ENCODE measurements around the gene ATP2B2.

DNA sequence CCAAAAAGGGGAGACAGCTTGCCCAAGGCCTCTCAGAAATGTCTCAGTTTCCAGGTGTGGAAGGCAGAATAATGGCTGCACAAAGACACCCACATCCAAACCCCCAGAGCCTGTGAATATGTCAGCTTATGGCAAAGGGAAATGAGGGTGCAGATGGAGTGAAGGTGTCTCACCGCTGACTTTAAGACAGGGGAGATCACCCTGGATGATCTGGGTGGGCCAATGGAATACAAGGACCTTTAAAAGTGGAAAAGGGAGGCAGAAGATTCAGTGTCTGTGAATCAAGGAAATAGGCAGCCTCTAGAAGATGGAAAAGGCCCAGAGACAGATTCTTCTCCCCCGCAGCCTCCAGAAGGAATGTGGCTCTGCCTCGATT lies 48.8 kb upstream of the ATP2B2 start:
- TF ChIP-seq, protein P1, sequence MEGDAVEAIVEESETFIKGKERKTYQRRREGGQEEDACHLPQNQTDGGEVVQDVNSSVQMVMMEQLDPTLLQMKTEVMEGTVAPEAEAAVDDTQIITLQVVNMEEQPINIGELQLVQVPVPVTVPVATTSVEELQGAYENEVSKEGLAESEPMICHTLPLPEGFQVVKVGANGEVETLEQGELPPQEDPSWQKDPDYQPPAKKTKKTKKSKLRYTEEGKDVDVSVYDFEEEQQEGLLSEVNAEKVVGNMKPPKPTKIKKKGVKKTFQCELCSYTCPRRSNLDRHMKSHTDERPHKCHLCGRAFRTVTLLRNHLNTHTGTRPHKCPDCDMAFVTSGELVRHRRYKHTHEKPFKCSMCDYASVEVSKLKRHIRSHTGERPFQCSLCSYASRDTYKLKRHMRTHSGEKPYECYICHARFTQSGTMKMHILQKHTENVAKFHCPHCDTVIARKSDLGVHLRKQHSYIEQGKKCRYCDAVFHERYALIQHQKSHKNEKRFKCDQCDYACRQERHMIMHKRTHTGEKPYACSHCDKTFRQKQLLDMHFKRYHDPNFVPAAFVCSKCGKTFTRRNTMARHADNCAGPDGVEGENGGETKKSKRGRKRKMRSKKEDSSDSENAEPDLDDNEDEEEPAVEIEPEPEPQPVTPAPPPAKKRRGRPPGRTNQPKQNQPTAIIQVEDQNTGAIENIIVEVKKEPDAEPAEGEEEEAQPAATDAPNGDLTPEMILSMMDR (IDR thresholded peaks at IDR 0.05): no peak
- no peak for TF ChIP-seq POLR2A (IDR thresholded peaks at IDR 0.05)

All from thyroid gland (tissue), 4 donors.